ENCODE data around the gene FCMR. TPM values are rescaled to one million over a fixed set of nuclear protein-coding genes. Genes with fewer than 3 reads are reported as not detected.

Gene FCMR
- total RNA-seq, 2 donors from 2014 or later: 1.3 to 5.0 TPM

- Histone ChIP-seq H3K9me3 (no peaks in the 10 kb centered on the region), H3K27me3 (no peaks in the 10 kb centered on the region), H3K4me3 (no peak overlapping the region), H3K27ac (no peak overlapping the region), H3K4me1 (no peaks in the 10 kb centered on the region), H3K36me3 (no peaks in the 10 kb centered on the region)
- TF ChIP-seq CTCF (IDR thresholded peaks at IDR 0.05): no peak
- no peak for DNase-seq (ENCODE audit: low spot score)
These were observed 34.0 kb downstream of the FCMR start for GRCh38 chr1:206887701-206888100.

GRCh38 chr1:206886831-206887230 is 34.9 kb downstream of the FCMR start:
- H3K27me3 ChIP-seq: no peaks in the 10 kb centered on the region
- no peaks in the 10 kb centered on the region for H3K36me3 ChIP-seq
- no peak overlapping the region for H3K27ac ChIP-seq
- TF ChIP-seq CTCF (IDR thresholded peaks at IDR 0.05): no peak
- H3K9me3 ChIP-seq: no peaks in the 10 kb centered on the region
- DNase-seq (ENCODE audit: low spot score): no peak
- no peak overlapping the region for H3K4me3 ChIP-seq
- no peaks in the 10 kb centered on the region for H3K4me1 ChIP-seq

- Histone ChIP-seq H3K4me1 (no peaks in the 10 kb centered on the region), H3K4me3 (no peak overlapping the region), H3K36me3 (no peaks in the 10 kb centered on the region), H3K9me3 (no peaks in the 10 kb centered on the region), H3K27me3 (no peaks in the 10 kb centered on the region), H3K27ac (no peak overlapping the region)
- no peak for DNase-seq (ENCODE audit: low spot score)
- TF ChIP-seq CTCF (IDR thresholded peaks at IDR 0.05): no peak
These were observed 36.2 kb downstream of the FCMR start for GRCh38 chr1:206885341-206886060.

- no peak for DNase-seq (ENCODE audit: low spot score)
- Histone ChIP-seq H3K27ac (no peak overlapping the region), H3K27me3 (no peaks in the 10 kb centered on the region), H3K9me3 (peaks cover 0 to 1% of the 10 kb centered on the region in 2 donors), H3K36me3 (no peaks in the 10 kb centered on the region), H3K4me3 (no peak overlapping the region), H3K4me1 (no peaks in the 10 kb centered on the region)
- no peak for TF ChIP-seq CTCF (IDR thresholded peaks at IDR 0.05)
These were observed 37.9 kb downstream of the FCMR start for GRCh38 chr1:206883876-206884275.

- no peak for DNase-seq (ENCODE audit: low spot score)
- no peaks in the 10 kb centered on the region for H3K4me1 ChIP-seq
- H3K4me3 ChIP-seq: no peak overlapping the region
- TF ChIP-seq CTCF (IDR thresholded peaks at IDR 0.05): no peak
- H3K27me3 ChIP-seq: no peaks in the 10 kb centered on the region
- H3K36me3 ChIP-seq: no peaks in the 10 kb centered on the region
- no peak overlapping the region for H3K27ac ChIP-seq
- H3K9me3 ChIP-seq: peaks cover 3 to 8% of the 10 kb centered on the region in 2 donors
These were observed 38.6 kb downstream of the FCMR start for GRCh38 chr1:206883160-206883559.

GRCh38 chr1:206882555-206882954 is 39.2 kb downstream of the FCMR start:
- no peak overlapping the region for H3K27ac ChIP-seq
- DNase-seq (ENCODE audit: low spot score): no peak
- TF ChIP-seq CTCF (IDR thresholded peaks at IDR 0.05): no peak
- no peaks in the 10 kb centered on the region for H3K4me1 ChIP-seq
- peaks cover 4 to 15% of the 10 kb centered on the region in 2 donors for H3K9me3 ChIP-seq
- no peak overlapping the region for H3K4me3 ChIP-seq
- no peaks in the 10 kb centered on the region for H3K36me3 ChIP-seq
- no peaks in the 10 kb centered on the region for H3K27me3 ChIP-seq

Data from right atrium auricular region (tissue), 2 donors.